Measurements from ENCODE around the gene NEURL1. TPM values are rescaled to one million over a fixed set of nuclear protein-coding genes. Genes with fewer than 3 reads are reported as not detected.

The NEURL1 gene
- total and polyA plus RNA-seq, 2 experiments from 2014 or later: 2.3 to 4.6 TPM

DNA sequence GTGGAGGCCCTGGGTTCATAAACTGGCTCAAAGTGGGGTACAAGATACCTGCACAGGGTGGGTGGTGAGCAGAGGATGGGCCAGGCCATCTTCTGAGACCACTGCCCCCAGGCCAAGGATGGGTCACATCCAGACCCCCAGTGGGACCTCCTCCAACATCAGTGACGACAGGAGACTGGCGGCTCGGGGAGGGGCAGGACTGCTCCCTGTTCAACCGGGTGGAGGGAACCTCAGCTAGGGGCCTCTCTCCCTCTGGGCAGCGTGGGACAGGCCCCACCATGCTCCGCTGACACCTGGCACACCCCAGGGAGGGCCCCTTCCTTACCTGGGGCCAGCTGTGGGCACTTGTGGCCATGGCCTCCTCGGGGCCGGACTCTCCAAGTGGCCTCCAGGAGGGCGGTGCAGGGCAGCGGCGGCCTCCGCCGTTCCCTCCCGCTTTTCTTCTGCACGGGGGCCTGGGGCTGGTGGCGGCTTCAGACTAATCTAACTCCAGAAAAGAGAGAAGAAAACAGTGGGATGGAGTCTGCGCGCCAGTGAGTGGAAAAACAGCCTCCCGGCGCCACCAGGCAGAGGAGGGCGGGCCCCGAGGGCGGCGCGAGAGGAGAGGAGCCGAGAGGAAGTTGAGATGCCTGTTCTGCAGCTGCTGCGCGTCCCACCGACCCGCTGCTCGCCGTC lies 41.5 kb upstream of the NEURL1 start, which contains the start of gene CALHM2:
CALHM2 (minus strand) TSS at position 540 of the 675 bp plus-strand sequence. CDS start 2,429 bp downstream, outside the sequence.
- Histone ChIP-seq H3K4me3 (peak within 1 kb of the TSS; percentile 39), H3K4me2 (peak within 1 kb of the TSS; percentile 87), H3K27ac (peak within 1 kb of the TSS; percentile 65), H4K20me1 (ENCODE audit: insufficient read depth, poor library complexity, severe bottlenecking) (no peaks in the 10 kb centered on the region), H2AFZ (peak within 1 kb of the TSS; percentile 37), H3K36me3 (replicated peaks; ENCODE audit: insufficient read depth, low read depth) (no peaks in the 10 kb centered on the region), H3K79me2 (no peaks in the 10 kb centered on the region), H3K4me1 (ENCODE audit: insufficient read depth) (no peaks in the 10 kb centered on the region), H3K9me2 (replicated peaks; ENCODE audit: insufficient read depth) (no peaks in the 10 kb centered on the region), H3K9me3 (ENCODE audit: low read depth) (no peaks in the 10 kb centered on the region), H3K27me3 (no peaks in the 10 kb centered on the region)
- WGBS (ENCODE audit: low lambda C conversion rate, missing lambda C conversion rate): 34% methylated on average over 27 of the region's 32 CpGs
- DNase-seq (ENCODE audit: low spot score): peak; percentile 77
- TF ChIP-seq, protein P1, sequence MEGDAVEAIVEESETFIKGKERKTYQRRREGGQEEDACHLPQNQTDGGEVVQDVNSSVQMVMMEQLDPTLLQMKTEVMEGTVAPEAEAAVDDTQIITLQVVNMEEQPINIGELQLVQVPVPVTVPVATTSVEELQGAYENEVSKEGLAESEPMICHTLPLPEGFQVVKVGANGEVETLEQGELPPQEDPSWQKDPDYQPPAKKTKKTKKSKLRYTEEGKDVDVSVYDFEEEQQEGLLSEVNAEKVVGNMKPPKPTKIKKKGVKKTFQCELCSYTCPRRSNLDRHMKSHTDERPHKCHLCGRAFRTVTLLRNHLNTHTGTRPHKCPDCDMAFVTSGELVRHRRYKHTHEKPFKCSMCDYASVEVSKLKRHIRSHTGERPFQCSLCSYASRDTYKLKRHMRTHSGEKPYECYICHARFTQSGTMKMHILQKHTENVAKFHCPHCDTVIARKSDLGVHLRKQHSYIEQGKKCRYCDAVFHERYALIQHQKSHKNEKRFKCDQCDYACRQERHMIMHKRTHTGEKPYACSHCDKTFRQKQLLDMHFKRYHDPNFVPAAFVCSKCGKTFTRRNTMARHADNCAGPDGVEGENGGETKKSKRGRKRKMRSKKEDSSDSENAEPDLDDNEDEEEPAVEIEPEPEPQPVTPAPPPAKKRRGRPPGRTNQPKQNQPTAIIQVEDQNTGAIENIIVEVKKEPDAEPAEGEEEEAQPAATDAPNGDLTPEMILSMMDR (IDR thresholded peaks at IDR 0.05; ENCODE audit: poor library complexity): no peak
- TF ChIP-seq EZH2phosphoT487 (IDR thresholded peaks at IDR 0.05; ENCODE audit: low read depth, severe bottlenecking, unreplicated experiment) (no peak), EZH2 (IDR thresholded peaks at IDR 0.05; ENCODE audit: borderline replicate concordance) (no peak)

DNA sequence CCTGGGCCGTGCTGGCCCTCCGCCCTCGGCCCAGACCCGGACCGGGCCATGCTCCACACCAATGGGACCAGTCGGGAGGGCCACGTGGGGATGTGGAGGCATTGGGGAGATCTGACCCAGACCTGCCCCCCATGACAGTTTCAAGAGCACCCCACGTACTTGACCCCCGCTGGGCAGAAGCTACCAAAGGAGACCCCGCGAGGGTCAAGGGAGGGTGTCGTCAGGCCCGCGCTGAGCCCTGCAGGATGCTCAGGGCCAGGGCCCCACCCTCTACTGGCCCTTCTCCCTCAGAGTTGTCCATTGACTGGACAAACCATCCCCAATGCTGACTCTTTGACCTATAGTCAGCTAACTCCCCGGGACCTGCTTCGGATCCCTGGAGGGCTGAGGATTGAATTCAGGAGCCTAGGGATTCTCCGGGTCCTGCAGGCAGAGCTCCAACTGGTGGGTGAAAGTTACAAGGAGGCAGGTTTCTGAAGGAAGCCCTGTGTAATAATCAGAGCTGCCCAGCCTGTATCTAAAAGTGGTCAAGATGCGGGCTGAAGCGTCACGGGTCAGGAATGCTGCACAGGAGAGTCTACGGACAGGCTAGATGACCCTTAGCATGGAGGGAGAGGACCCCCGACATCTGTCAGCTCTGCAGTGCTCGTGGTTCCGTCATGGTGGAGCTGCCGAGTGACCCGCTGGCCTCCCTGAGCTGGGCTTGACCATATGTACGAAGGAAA lies 40.8 kb upstream of the NEURL1 start:
- H3K27ac ChIP-seq: peak overlapping the region; percentile 65
- no peaks in the 10 kb centered on the region for H3K9me3 ChIP-seq (ENCODE audit: low read depth)
- no peak overlapping the region for H3K4me3 ChIP-seq
- 59% methylated on average over 27 of the region's 27 CpGs for WGBS (ENCODE audit: low lambda C conversion rate, missing lambda C conversion rate)
- H3K4me2 ChIP-seq: peak overlapping the region; percentile 87
- H3K36me3 ChIP-seq (replicated peaks; ENCODE audit: insufficient read depth, low read depth): no peaks in the 10 kb centered on the region
- no peaks in the 10 kb centered on the region for H3K27me3 ChIP-seq
- H3K9me2 ChIP-seq (replicated peaks; ENCODE audit: insufficient read depth): no peaks in the 10 kb centered on the region
- H3K4me1 ChIP-seq (ENCODE audit: insufficient read depth): no peaks in the 10 kb centered on the region
- no peaks in the 10 kb centered on the region for H3K79me2 ChIP-seq
- no peaks in the 10 kb centered on the region for H4K20me1 ChIP-seq (ENCODE audit: insufficient read depth, poor library complexity, severe bottlenecking)
- H2AFZ ChIP-seq: peak overlapping the region; percentile 37
- TF ChIP-seq EZH2phosphoT487 (IDR thresholded peaks at IDR 0.05; ENCODE audit: low read depth, severe bottlenecking, unreplicated experiment) (no peak), EZH2 (IDR thresholded peaks at IDR 0.05; ENCODE audit: borderline replicate concordance) (no peak)
- TF ChIP-seq, protein P1 (IDR thresholded peaks at IDR 0.05; ENCODE audit: poor library complexity): no peak
- DNase-seq (ENCODE audit: low spot score): no peak

DNA sequence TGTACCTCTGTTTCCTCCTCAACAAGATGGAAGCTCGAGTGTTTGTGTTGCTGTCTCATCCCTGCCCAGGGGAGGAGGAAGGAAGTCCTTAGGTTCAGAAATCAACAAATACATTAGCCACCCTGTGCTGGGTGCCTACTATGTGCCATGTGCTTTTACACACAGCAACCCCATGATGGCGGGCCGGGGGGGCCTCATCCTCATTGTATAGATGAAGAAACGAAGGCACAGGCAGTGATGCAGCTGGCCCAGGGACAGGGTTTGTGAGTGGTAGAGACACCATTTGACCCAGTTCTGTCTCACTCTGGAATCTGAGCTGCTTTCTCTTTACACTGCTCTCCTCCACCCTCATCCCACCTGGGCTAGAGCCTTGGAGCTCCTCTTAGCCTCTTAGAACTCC lies 39.5 kb upstream of the NEURL1 start:
- no peak for TF ChIP-seq EZH2phosphoT487 (IDR thresholded peaks at IDR 0.05; ENCODE audit: low read depth, severe bottlenecking, unreplicated experiment)
- TF ChIP-seq, protein P1 (IDR thresholded peaks at IDR 0.05; ENCODE audit: poor library complexity): no peak
- no peak for TF ChIP-seq EZH2 (IDR thresholded peaks at IDR 0.05; ENCODE audit: borderline replicate concordance)
- no peaks in the 10 kb centered on the region for H4K20me1 ChIP-seq (ENCODE audit: insufficient read depth, poor library complexity, severe bottlenecking)
- H3K4me1 ChIP-seq (ENCODE audit: insufficient read depth): no peaks in the 10 kb centered on the region
- no peak overlapping the region for H3K4me2 ChIP-seq
- no peaks in the 10 kb centered on the region for H3K79me2 ChIP-seq
- DNase-seq (ENCODE audit: low spot score): no peak
- no peak overlapping the region for H3K27ac ChIP-seq
- H3K27me3 ChIP-seq: no peaks in the 10 kb centered on the region
- H3K36me3 ChIP-seq (replicated peaks; ENCODE audit: insufficient read depth, low read depth): no peaks in the 10 kb centered on the region
- 98% methylated on average over 4 of the region's 4 CpGs for WGBS (ENCODE audit: low lambda C conversion rate, missing lambda C conversion rate)
- no peak overlapping the region for H2AFZ ChIP-seq
- H3K9me3 ChIP-seq (ENCODE audit: low read depth): no peaks in the 10 kb centered on the region
- H3K4me3 ChIP-seq: no peak overlapping the region
- H3K9me2 ChIP-seq (replicated peaks; ENCODE audit: insufficient read depth): no peaks in the 10 kb centered on the region

All from hepatocyte (in vitro differentiated cells).